Neural cell (in vitro differentiated cells): ENCODE data around the gene NELL1. TPM values are rescaled to one million over a fixed set of nuclear protein-coding genes. Genes with fewer than 3 reads are reported as not detected.
A peak's percentile ranks its signal among the peaks of the same experiment; 100 is the strongest.

ENCODE experiments used
- H2AFZ ChIP-seq: fragments of 200-600, 300-800 bp; sonication (generic), shearing (Covaris generic); 2 replicates; pipeline ENCODE4 v1.6.0; 2014; ENCODE audit warnings: low read depth, mild to moderate bottlenecking, antibody characterized with exemption, low read length, moderate library complexity
- H3F3A ChIP-seq: fragments of 200-600 bp; shearing (Covaris generic); 2 replicates; pipeline ENCODE4 v1.6.1; 2016; ENCODE audit warnings: mild to moderate bottlenecking, moderate library complexity, mixed read lengths, antibody characterized with exemption, low read length; ENCODE audit not compliant: insufficient read depth, poor library complexity, severe bottlenecking
- H3K27ac ChIP-seq: fragments of 200-600, 300-800 bp; sonication (generic), shearing (Covaris generic); 2 replicates; pipeline ENCODE4 v1.5.1; 2014; ENCODE audit warnings: mild to moderate bottlenecking, low read length, moderate library complexity
- H3K27me3 ChIP-seq: fragments of 300-800, 200-600 bp; sonication (generic), shearing (Covaris generic); 2 replicates; pipeline ENCODE4 v1.6.0; 2014; ENCODE audit warnings: mild to moderate bottlenecking, low read depth, low read length, moderate library complexity; ENCODE audit not compliant: insufficient read depth
- H3K36me3 ChIP-seq: fragments of 300-800, 200-600 bp; sonication (generic), shearing (Covaris generic); 2 replicates; pipeline ENCODE4 v1.5.1; 2014; ENCODE audit warnings: mild to moderate bottlenecking, antibody characterized with exemption, low read length, moderate library complexity; ENCODE audit not compliant: insufficient read depth
- H3K4me2 ChIP-seq: fragments of 300-800, 200-600 bp; sonication (generic), shearing (Covaris generic); 2 replicates; pipeline ENCODE4 v1.6.0; 2014; ENCODE audit warnings: mild to moderate bottlenecking, low read length
- H3K4me3 ChIP-seq: fragments of 300-800, 200-600 bp; sonication (generic), shearing (Covaris generic); 2 replicates; pipeline ENCODE4 v1.5.1; 2014; ENCODE audit warnings: mild to moderate bottlenecking, low read length, moderate library complexity
- H3K79me2 ChIP-seq: fragments of 200-600 bp; shearing (Covaris generic); replicated peaks from 2 replicates; pipeline ENCODE4 v1.6.0; 2014; ENCODE audit warnings: mild to moderate bottlenecking, low read length, moderate library complexity; ENCODE audit not compliant: insufficient read depth
- H3K9ac ChIP-seq: fragments of 300-800, 200-600 bp; sonication (generic), shearing (Covaris generic); 2 replicates; pipeline ENCODE4 v1.6.1; 2016; ENCODE audit warnings: mild to moderate bottlenecking, low read length, mixed read lengths
- H3K9me2 ChIP-seq: fragments of 200-600 bp; shearing (Covaris generic); 2 replicates; pipeline ENCODE4 v1.6.1; 2016; ENCODE audit warnings: mild to moderate bottlenecking, low read length, mixed read lengths; ENCODE audit not compliant: insufficient read depth
- H3K9me3 ChIP-seq: fragments of 200-600, 300-800 bp; sonication (generic), shearing (Covaris generic); 2 replicates; pipeline ENCODE4 v1.6.1; 2016; ENCODE audit warnings: mild to moderate bottlenecking, mixed run types, low read length, moderate library complexity, mixed read lengths
- H4K20me1 ChIP-seq: fragments of 200-600 bp; shearing (Covaris generic); 2 replicates; pipeline ENCODE4 v1.6.1; 2016; ENCODE audit warnings: mild to moderate bottlenecking, mixed run types; ENCODE audit not compliant: insufficient read depth
- EP300 ChIP-seq: fragments of 450-650 bp; conservative IDR thresholded peaks from 2 replicates; pipeline ENCODE4 v1.6.1; 2014; ENCODE audit warnings: antibody characterized with exemption, mild to moderate bottlenecking, moderate library complexity; ENCODE audit not compliant: poor library complexity, severe bottlenecking
- EZH2 ChIP-seq: fragments of 200-600, 300-800 bp; shearing (Covaris generic), sonication (generic); IDR thresholded peaks from 2 replicates; pipeline ENCODE4 v1.6.1; 2014; ENCODE audit warnings: antibody characterized with exemption, low read length, borderline replicate concordance, mild to moderate bottlenecking; ENCODE audit not compliant: insufficient read depth, poor library complexity, severe bottlenecking
- MXI1 ChIP-seq: fragments of 450-650 bp; conservative IDR thresholded peaks from 2 replicates; pipeline ENCODE4 v1.6.1; 2014; ENCODE audit warnings: antibody characterized with exemption, mild to moderate bottlenecking; ENCODE audit not compliant: poor library complexity, severe bottlenecking
- POLR2AphosphoS5 ChIP-seq: IDR thresholded peaks from 2 replicates; pipeline ENCODE4 v1.6.1; 2012
- RAD21 ChIP-seq: fragments of 450-650 bp; conservative IDR thresholded peaks from 2 replicates; pipeline ENCODE4 v1.6.1; 2014; ENCODE audit warnings: antibody characterized with exemption, mild to moderate bottlenecking, moderate library complexity
- SMC3 ChIP-seq: fragments of 450-650 bp; conservative IDR thresholded peaks from 2 replicates; pipeline ENCODE4 v1.6.1; 2014; ENCODE audit warnings: antibody characterized with exemption, mild to moderate bottlenecking, moderate library complexity; ENCODE audit not compliant: poor library complexity
- TAF1 ChIP-seq: IDR thresholded peaks from 2 replicates; pipeline ENCODE4 v1.6.1; 2012; ENCODE audit warnings: low read depth
- polyA plus RNA-seq: library from polyadenylated mRNA; depleted of rRNA; stranded (reverse); fragments of >200 nt; gene quantifications from 2 replicates; pipeline ENCODE4 v1.2.3, GENCODE V29; 2014
- TF ChIP-seq, protein P1 (sequence below): IDR thresholded peaks from 2 replicates; pipeline ENCODE4 v1.6.1; 2012; ENCODE audit warnings: borderline replicate concordance
- TF ChIP-seq, protein P2 (sequence below): fragments of 450-650 bp; IDR thresholded peaks from 2 replicates; pipeline ENCODE4 v1.5.1; 2014; ENCODE audit warnings: antibody characterized with exemption, mild to moderate bottlenecking, moderate library complexity; ENCODE audit not compliant: poor library complexity, severe bottlenecking

The NELL1 gene
- polyA plus RNA-seq, 1 donor from 2014 or later = 70.4 TPM

DNA sequence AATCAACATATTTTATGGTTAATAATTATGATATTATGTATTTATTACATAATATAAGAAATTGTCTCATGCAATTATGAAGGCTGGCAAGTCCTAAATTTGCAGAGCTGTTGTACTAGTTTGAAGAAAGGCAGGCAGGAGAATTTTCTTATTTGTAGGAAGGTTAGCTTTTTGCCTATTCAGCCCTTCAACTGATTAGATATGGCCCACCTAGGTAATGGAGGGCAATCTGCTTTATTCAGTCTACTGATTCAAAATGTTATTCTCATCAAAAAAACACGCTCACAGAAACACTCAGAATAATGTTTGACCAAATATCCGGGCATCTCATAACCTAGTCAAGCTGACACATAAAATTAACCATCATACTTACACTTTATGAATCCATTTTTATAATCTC lies 589.0 kb downstream of the NELL1 start:
- no peak overlapping the region for H3K9ac ChIP-seq
- TF ChIP-seq EZH2 (no peak), TAF1 (no peak), EP300 (no peak), SMC3 (no peak), RAD21 (no peak), MXI1 (no peak), POLR2AphosphoS5 (no peak)
- TF ChIP-seq, protein P1, sequence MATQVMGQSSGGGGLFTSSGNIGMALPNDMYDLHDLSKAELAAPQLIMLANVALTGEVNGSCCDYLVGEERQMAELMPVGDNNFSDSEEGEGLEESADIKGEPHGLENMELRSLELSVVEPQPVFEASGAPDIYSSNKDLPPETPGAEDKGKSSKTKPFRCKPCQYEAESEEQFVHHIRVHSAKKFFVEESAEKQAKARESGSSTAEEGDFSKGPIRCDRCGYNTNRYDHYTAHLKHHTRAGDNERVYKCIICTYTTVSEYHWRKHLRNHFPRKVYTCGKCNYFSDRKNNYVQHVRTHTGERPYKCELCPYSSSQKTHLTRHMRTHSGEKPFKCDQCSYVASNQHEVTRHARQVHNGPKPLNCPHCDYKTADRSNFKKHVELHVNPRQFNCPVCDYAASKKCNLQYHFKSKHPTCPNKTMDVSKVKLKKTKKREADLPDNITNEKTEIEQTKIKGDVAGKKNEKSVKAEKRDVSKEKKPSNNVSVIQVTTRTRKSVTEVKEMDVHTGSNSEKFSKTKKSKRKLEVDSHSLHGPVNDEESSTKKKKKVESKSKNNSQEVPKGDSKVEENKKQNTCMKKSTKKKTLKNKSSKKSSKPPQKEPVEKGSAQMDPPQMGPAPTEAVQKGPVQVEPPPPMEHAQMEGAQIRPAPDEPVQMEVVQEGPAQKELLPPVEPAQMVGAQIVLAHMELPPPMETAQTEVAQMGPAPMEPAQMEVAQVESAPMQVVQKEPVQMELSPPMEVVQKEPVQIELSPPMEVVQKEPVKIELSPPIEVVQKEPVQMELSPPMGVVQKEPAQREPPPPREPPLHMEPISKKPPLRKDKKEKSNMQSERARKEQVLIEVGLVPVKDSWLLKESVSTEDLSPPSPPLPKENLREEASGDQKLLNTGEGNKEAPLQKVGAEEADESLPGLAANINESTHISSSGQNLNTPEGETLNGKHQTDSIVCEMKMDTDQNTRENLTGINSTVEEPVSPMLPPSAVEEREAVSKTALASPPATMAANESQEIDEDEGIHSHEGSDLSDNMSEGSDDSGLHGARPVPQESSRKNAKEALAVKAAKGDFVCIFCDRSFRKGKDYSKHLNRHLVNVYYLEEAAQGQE = no peak
- TF ChIP-seq, protein P2, sequence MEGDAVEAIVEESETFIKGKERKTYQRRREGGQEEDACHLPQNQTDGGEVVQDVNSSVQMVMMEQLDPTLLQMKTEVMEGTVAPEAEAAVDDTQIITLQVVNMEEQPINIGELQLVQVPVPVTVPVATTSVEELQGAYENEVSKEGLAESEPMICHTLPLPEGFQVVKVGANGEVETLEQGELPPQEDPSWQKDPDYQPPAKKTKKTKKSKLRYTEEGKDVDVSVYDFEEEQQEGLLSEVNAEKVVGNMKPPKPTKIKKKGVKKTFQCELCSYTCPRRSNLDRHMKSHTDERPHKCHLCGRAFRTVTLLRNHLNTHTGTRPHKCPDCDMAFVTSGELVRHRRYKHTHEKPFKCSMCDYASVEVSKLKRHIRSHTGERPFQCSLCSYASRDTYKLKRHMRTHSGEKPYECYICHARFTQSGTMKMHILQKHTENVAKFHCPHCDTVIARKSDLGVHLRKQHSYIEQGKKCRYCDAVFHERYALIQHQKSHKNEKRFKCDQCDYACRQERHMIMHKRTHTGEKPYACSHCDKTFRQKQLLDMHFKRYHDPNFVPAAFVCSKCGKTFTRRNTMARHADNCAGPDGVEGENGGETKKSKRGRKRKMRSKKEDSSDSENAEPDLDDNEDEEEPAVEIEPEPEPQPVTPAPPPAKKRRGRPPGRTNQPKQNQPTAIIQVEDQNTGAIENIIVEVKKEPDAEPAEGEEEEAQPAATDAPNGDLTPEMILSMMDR = no peak
- no peaks in the 10 kb centered on the region for H3K9me3 ChIP-seq
- H3K4me3 ChIP-seq = no peak overlapping the region
- no peaks in the 10 kb centered on the region for H3F3A ChIP-seq
- H2AFZ ChIP-seq = no peak overlapping the region
- no peak overlapping the region for H3K4me2 ChIP-seq
- H3K27ac ChIP-seq = no peak overlapping the region
- H3K36me3 ChIP-seq = no peaks in the 10 kb centered on the region
- H3K79me2 ChIP-seq = no peaks in the 10 kb centered on the region
- no peaks in the 10 kb centered on the region for H3K27me3 ChIP-seq
- H3K9me2 ChIP-seq = no peaks in the 10 kb centered on the region
- no peaks in the 10 kb centered on the region for H4K20me1 ChIP-seq

DNA sequence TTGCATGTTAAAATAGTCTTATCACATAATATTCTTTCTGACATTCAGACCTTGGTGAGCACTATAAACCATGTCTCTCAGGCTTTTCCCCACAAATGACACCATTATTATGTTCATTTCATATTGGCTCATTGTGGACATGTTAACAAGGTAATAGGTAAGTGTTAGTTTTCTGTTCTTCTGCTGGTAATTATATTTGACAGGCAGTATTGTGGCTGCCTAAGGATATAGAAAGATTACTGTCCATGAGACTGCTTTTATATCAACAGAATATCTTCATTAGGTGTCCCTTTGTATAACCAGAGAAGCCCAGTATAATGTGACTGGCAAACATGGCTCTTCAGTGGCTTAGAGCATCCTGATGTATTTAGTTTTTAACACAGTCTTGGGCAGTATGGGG lies 590.7 kb downstream of the NELL1 start:
- Histone ChIP-seq H3K27ac (no peak overlapping the region), H2AFZ (no peak overlapping the region), H3K79me2 (no peaks in the 10 kb centered on the region), H3F3A (no peaks in the 10 kb centered on the region), H4K20me1 (no peaks in the 10 kb centered on the region), H3K27me3 (no peaks in the 10 kb centered on the region), H3K4me3 (no peak overlapping the region), H3K9me2 (no peaks in the 10 kb centered on the region), H3K9me3 (no peaks in the 10 kb centered on the region), H3K36me3 (no peaks in the 10 kb centered on the region), H3K9ac (no peak overlapping the region), H3K4me2 (no peak overlapping the region)
- TF ChIP-seq MXI1 = no peak
- no peak for TF ChIP-seq TAF1
- TF ChIP-seq, protein P1 = no peak
- TF ChIP-seq RAD21 = no peak
- peak; percentile 69 for TF ChIP-seq EP300
- TF ChIP-seq, protein P2 = no peak
- no peak for TF ChIP-seq SMC3
- no peak for TF ChIP-seq EZH2
- TF ChIP-seq POLR2AphosphoS5 = peak; percentile 60
